ENCODE results near the gene ATP6V0C. TPM values are rescaled to one million over a fixed set of nuclear protein-coding genes. Genes with fewer than 3 reads are reported as not detected.
A peak's percentile ranks its signal among the peaks of the same experiment; 100 is the strongest.
"Not testable (repeated sequence)": the region's sequence is repeated elsewhere in the genome, so short reads cannot be mapped to it uniquely, and the experiment has no call there.

Gene ATP6V0C
- total and polyA plus RNA-seq, 3 donors from 2014 or later, result 180 to 190 (median 182) TPM

GRCh38 chr16:2551420-2551889 lies 37.7 kb downstream of the ATP6V0C start:
- H3K9me3 ChIP-seq; intact Hi-C loops (cut with DNase I; ENCODE audit: low total_unique reads); H3K27me3 ChIP-seq; H3K4me3 ChIP-seq; H3K4me1 ChIP-seq; H3K36me3 ChIP-seq (ENCODE audit: low read depth, missing control alignments); DNase-seq: not testable (repeated sequence)
- peak overlapping the region in 1 of 2 donors; percentile 25 for H3K27ac ChIP-seq
- WGBS, 2 donors, result 71 to 78% methylated on average over 12 to 14 of the region's 17 CpGs

- H3K4me1 ChIP-seq; H3K27me3 ChIP-seq; H3K4me3 ChIP-seq; H3K36me3 ChIP-seq (ENCODE audit: low read depth, missing control alignments); DNase-seq; H3K9me3 ChIP-seq; intact Hi-C loops (cut with DNase I; ENCODE audit: low total_unique reads); H3K27ac ChIP-seq: not testable (repeated sequence)
- WGBS, 2 donors, result no CpG with 5 or more reads among the region's 13 CpGs
Observed at GRCh38 chr16:2554709-2555425, 41.1 kb downstream of the ATP6V0C start.

GRCh38 chr16:2557150-2557549 lies 43.4 kb downstream of the ATP6V0C start:
- intact Hi-C loops (cut with DNase I; ENCODE audit: low total_unique reads); H3K27me3 ChIP-seq; H3K36me3 ChIP-seq (ENCODE audit: low read depth, missing control alignments); H3K27ac ChIP-seq; H3K9me3 ChIP-seq; H3K4me1 ChIP-seq; H3K4me3 ChIP-seq; DNase-seq: not testable (repeated sequence)
- WGBS, 2 donors, result no CpG with 5 or more reads among the region's 15 CpGs

- H3K36me3 ChIP-seq (ENCODE audit: low read depth, missing control alignments); H3K4me3 ChIP-seq; H3K4me1 ChIP-seq; H3K27me3 ChIP-seq; DNase-seq; intact Hi-C loops (cut with DNase I; ENCODE audit: low total_unique reads); H3K27ac ChIP-seq; H3K9me3 ChIP-seq: not testable (repeated sequence)
- WGBS, 2 donors, result 72 to 81% methylated on average over 8 to 9 of the region's 17 CpGs
Observed at GRCh38 chr16:2560131-2560797, 46.5 kb downstream of the ATP6V0C start.

GRCh38 chr16:2560798-2561133 lies 47.0 kb downstream of the ATP6V0C start:
- H3K4me3 ChIP-seq; intact Hi-C loops (cut with DNase I; ENCODE audit: low total_unique reads); H3K9me3 ChIP-seq; H3K27me3 ChIP-seq; H3K4me1 ChIP-seq; H3K27ac ChIP-seq; H3K36me3 ChIP-seq (ENCODE audit: low read depth, missing control alignments): not testable (repeated sequence)
- TF ChIP-seq CTCF (IDR thresholded peaks at IDR 0.05), result peak in 1 of 3 experiments; percentile 36
- WGBS, 2 donors, result 7% methylated on average over 2 of the region's 4 CpGs; no CpG with 5 or more reads in 1 of the 2 donors
- peak; percentile 86 for DNase-seq

- WGBS, 2 donors, result no CpG with 5 or more reads among the region's 6 CpGs
- H3K27me3 ChIP-seq; H3K27ac ChIP-seq; H3K4me3 ChIP-seq; DNase-seq; H3K9me3 ChIP-seq; intact Hi-C loops (cut with DNase I; ENCODE audit: low total_unique reads); H3K4me1 ChIP-seq; H3K36me3 ChIP-seq (ENCODE audit: low read depth, missing control alignments): not testable (repeated sequence)
Observed at GRCh38 chr16:2567506-2567905, 53.8 kb downstream of the ATP6V0C start.

- H3K27ac ChIP-seq; H3K4me1 ChIP-seq; DNase-seq; intact Hi-C loops (cut with DNase I; ENCODE audit: low total_unique reads); H3K27me3 ChIP-seq; H3K9me3 ChIP-seq; H3K4me3 ChIP-seq; H3K36me3 ChIP-seq (ENCODE audit: low read depth, missing control alignments): not testable (repeated sequence)
- no CpG with 5 or more reads among the region's 11 CpGs for WGBS, 2 donors
Observed at GRCh38 chr16:2568573-2568972, 54.8 kb downstream of the ATP6V0C start.

MicroRNAs within 50 kb of the gene (microRNA counts, 767-probe panel; counts per million panel counts)
- microRNA hsa-miR-3178, result 0 to 152 counts per million in 2 donors

Small RNA genes within 50 kb of the gene (microRNA-seq; reads per million reads assigned to microRNA genes)
- gene MIR3178 (ENCODE audit: borderline number of aligned reads in 2 of 2, borderline replicate concordance in 1 of 2) (0 to 1.4 reads per million in 2 donors), gene MIR6768 (ENCODE audit: borderline number of aligned reads in 2 of 2, borderline replicate concordance in 1 of 2) (0 to 0.69 reads per million in 2 donors)

Small RNA genes within 50 kb of the gene (small RNA-seq; reads per million reads assigned to genes)
- gene AC093525.1, result 0 reads per million in 2 donors
- gene MIR3178, result 0 to 0.09 reads per million in 2 donors
- 0 reads per million in 2 donors for gene MIR6768

Other genes starting within 250 kb of the ATP6V0C start
- gene RNPS1, start 245.8 kb upstream of the ATP6V0C start, total RNA-seq, result 100 to 1,000 TPM; 261 to 294 TPM
- gene RNPS1, start 245.8 kb upstream of the ATP6V0C start, polyA plus RNA-seq (ENCODE audit: insufficient read depth, low read depth, low replicate concordance), result 197 TPM
- 10 to 100 TPM; 35.1 to 38.1 TPM for gene ABCA3, start 173.2 kb upstream of the ATP6V0C start, total RNA-seq
- gene ABCA3, start 173.2 kb upstream of the ATP6V0C start, polyA plus RNA-seq (ENCODE audit: insufficient read depth, low read depth, low replicate concordance), result 24.5 TPM
- gene CCNF, start 84.5 kb upstream of the ATP6V0C start, total RNA-seq, result 10 to 100 TPM in 1 of 2 donors, 1 to 10 TPM in 1; 9.4 to 10.8 TPM
- 6.0 TPM for gene CCNF, start 84.5 kb upstream of the ATP6V0C start, polyA plus RNA-seq (ENCODE audit: insufficient read depth, low read depth, low replicate concordance)
- 10 to 100 TPM; 18.0 to 19.4 TPM for gene TEDC2, start 53.8 kb upstream of the ATP6V0C start, total RNA-seq
- 7.7 TPM for gene TEDC2, start 53.8 kb upstream of the ATP6V0C start, polyA plus RNA-seq (ENCODE audit: insufficient read depth, low read depth, low replicate concordance)
- gene NTN3, start 42.7 kb upstream of the ATP6V0C start, total RNA-seq, result 1 to 10 TPM; 1.1 to 1.7 TPM
- gene NTN3, start 42.7 kb upstream of the ATP6V0C start, polyA plus RNA-seq (ENCODE audit: insufficient read depth, low read depth, low replicate concordance), result not detected
- gene TBC1D24, start 38.8 kb upstream of the ATP6V0C start, total RNA-seq, result 10 to 100 TPM; 11.2 to 13.5 TPM
- 5.3 TPM for gene TBC1D24, start 38.8 kb upstream of the ATP6V0C start, polyA plus RNA-seq (ENCODE audit: insufficient read depth, low read depth, low replicate concordance)
- 10 to 100 TPM; 72.8 to 78.8 TPM for gene AMDHD2, start 6.4 kb downstream of the ATP6V0C start, total RNA-seq
- 58.6 TPM for gene AMDHD2, start 6.4 kb downstream of the ATP6V0C start, polyA plus RNA-seq (ENCODE audit: insufficient read depth, low read depth, low replicate concordance)
- gene CEMP1, start 17.5 kb downstream of the ATP6V0C start, total RNA-seq, result 1 to 10 TPM; 5.4 to 5.5 TPM
- gene CEMP1, start 17.5 kb downstream of the ATP6V0C start, polyA plus RNA-seq (ENCODE audit: insufficient read depth, low read depth, low replicate concordance), result 1.6 TPM
- gene PDPK1, start 24.1 kb downstream of the ATP6V0C start, total RNA-seq, result 10 to 100 TPM; 61.1 to 75.3 TPM
- 53.0 TPM for gene PDPK1, start 24.1 kb downstream of the ATP6V0C start, polyA plus RNA-seq (ENCODE audit: insufficient read depth, low read depth, low replicate concordance)
- 10 to 100 TPM; 63.9 to 72.2 TPM for gene KCTD5, start 168.6 kb downstream of the ATP6V0C start, total RNA-seq
- 33.3 TPM for gene KCTD5, start 168.6 kb downstream of the ATP6V0C start, polyA plus RNA-seq (ENCODE audit: insufficient read depth, low read depth, low replicate concordance)
- gene PRSS27, start 206.3 kb downstream of the ATP6V0C start, total RNA-seq, result 1 to 10 TPM; 6.4 to 6.7 TPM
- 4.3 TPM for gene PRSS27, start 206.3 kb downstream of the ATP6V0C start, polyA plus RNA-seq (ENCODE audit: insufficient read depth, low read depth, low replicate concordance)
- gene SRRM2, start 238.7 kb downstream of the ATP6V0C start, total RNA-seq, result 100 to 1,000 TPM; 446 to 738 TPM
- gene SRRM2, start 238.7 kb downstream of the ATP6V0C start, polyA plus RNA-seq (ENCODE audit: insufficient read depth, low read depth, low replicate concordance), result 526 TPM

All from testis (tissue), 3 donors.